ENCODE results near the gene STEAP3.

DNA sequence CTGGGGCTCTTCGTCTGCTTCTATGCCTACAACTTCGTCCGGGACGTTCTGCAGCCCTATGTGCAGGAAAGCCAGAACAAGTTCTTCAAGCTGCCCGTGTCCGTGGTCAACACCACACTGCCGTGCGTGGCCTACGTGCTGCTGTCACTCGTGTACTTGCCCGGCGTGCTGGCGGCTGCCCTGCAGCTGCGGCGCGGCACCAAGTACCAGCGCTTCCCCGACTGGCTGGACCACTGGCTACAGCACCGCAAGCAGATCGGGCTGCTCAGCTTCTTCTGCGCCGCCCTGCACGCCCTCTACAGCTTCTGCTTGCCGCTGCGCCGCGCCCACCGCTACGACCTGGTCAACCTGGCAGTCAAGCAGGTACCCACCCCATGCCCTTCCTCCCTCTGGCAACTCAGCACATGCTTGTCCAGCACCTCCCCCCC, 24.2 kb downstream of the STEAP3 start:
- TF ChIP-seq POLR2AphosphoS5 (IDR thresholded peaks at IDR 0.05), result no peak
- TF ChIP-seq, protein P1, sequence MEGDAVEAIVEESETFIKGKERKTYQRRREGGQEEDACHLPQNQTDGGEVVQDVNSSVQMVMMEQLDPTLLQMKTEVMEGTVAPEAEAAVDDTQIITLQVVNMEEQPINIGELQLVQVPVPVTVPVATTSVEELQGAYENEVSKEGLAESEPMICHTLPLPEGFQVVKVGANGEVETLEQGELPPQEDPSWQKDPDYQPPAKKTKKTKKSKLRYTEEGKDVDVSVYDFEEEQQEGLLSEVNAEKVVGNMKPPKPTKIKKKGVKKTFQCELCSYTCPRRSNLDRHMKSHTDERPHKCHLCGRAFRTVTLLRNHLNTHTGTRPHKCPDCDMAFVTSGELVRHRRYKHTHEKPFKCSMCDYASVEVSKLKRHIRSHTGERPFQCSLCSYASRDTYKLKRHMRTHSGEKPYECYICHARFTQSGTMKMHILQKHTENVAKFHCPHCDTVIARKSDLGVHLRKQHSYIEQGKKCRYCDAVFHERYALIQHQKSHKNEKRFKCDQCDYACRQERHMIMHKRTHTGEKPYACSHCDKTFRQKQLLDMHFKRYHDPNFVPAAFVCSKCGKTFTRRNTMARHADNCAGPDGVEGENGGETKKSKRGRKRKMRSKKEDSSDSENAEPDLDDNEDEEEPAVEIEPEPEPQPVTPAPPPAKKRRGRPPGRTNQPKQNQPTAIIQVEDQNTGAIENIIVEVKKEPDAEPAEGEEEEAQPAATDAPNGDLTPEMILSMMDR (IDR thresholded peaks at IDR 0.05; ENCODE audit: poor library complexity, severe bottlenecking), result no peak
